Fibroblast of pulmonary artery (primary cell): ENCODE results near the gene NGLY1.

Source experiments
- DNase-seq: peaks from one replicate; pipeline ENCODE4 v3.0.0-alpha.2; 2010; ENCODE audit warnings: low read depth
- H3K4me3 ChIP-seq: replicated peaks from 2 replicates; pipeline ENCODE4 v1.5.1; 2011; ENCODE audit warnings: low read depth, mild to moderate bottlenecking, control low read depth, low read length, moderate library complexity
- CTCF ChIP-seq: IDR thresholded peaks from 2 replicates; pipeline ENCODE4 v1.5.1; 2011; ENCODE audit warnings: mild to moderate bottlenecking, control low read depth, low read length, inconsistent platforms; ENCODE audit errors: missing control alignments

NGLY1 gene

GRCh38 chr3:25744470-25744869 lies 38.8 kb downstream of the NGLY1 start:
- TF ChIP-seq CTCF: no peak
- H3K4me3 ChIP-seq: no peak overlapping the region
- no peak for DNase-seq

- no peak overlapping the region for H3K4me3 ChIP-seq
- TF ChIP-seq CTCF: no peak
- no peak for DNase-seq
Observed at GRCh38 chr3:25728101-25728500, 55.1 kb downstream of the NGLY1 start.

- TF ChIP-seq CTCF: no peak
- DNase-seq: no peak
- H3K4me3 ChIP-seq: no peak overlapping the region
Observed at GRCh38 chr3:25727316-25727715, 55.9 kb downstream of the NGLY1 start.

GRCh38 chr3:25725810-25726209 lies 57.4 kb downstream of the NGLY1 start:
- no peak overlapping the region for H3K4me3 ChIP-seq
- DNase-seq: no peak
- TF ChIP-seq CTCF: no peak

- no peak overlapping the region for H3K4me3 ChIP-seq
- no peak for DNase-seq
- TF ChIP-seq CTCF: no peak
Observed at GRCh38 chr3:25724948-25725645, 58.1 kb downstream of the NGLY1 start.

GRCh38 chr3:25723802-25724201 lies 59.4 kb downstream of the NGLY1 start:
- TF ChIP-seq CTCF: no peak
- DNase-seq: no peak
- no peak overlapping the region for H3K4me3 ChIP-seq

GRCh38 chr3:25719321-25719720 lies 63.9 kb downstream of the NGLY1 start:
- DNase-seq: no peak
- H3K4me3 ChIP-seq: no peak overlapping the region
- TF ChIP-seq CTCF: no peak
